Trophoblast cell (in vitro differentiated cells and primary cell): ENCODE results near the gene MT1B.
A peak's percentile ranks its signal among the peaks of the same experiment; 100 is the strongest.

Source experiments
- DNase-seq, 2 donors: peaks; one replicate each; pipeline ENCODE4 v3.0.0-alpha.2; 2016
- H2AFZ ChIP-seq: 2 replicates; pipeline ENCODE4 v1.6.1; 2013; ENCODE audit warnings: low read length, moderate library complexity, mild to moderate bottlenecking; ENCODE audit not compliant: insufficient read depth, poor library complexity
- H2AK5ac ChIP-seq: 2 replicates; pipeline ENCODE4 v1.6.1; 2013; ENCODE audit warnings: mild to moderate bottlenecking, low read length
- H2BK120ac ChIP-seq: 2 replicates; pipeline ENCODE4 v1.6.1; 2013; ENCODE audit warnings: low read length, mild to moderate bottlenecking, moderate library complexity; ENCODE audit not compliant: insufficient read depth, poor library complexity
- H2BK12ac ChIP-seq: 2 replicates; pipeline ENCODE4 v1.6.1; 2013; ENCODE audit warnings: mild to moderate bottlenecking, low read length, moderate library complexity
- H2BK5ac ChIP-seq: 2 replicates; pipeline ENCODE4 v1.6.1; 2013; ENCODE audit warnings: low read length, low read depth, moderate library complexity, mild to moderate bottlenecking; ENCODE audit not compliant: poor library complexity
- H3K14ac ChIP-seq: 2 replicates; pipeline ENCODE4 v1.6.1; 2013; ENCODE audit warnings: mild to moderate bottlenecking, low read length
- H3K18ac ChIP-seq: 2 replicates; pipeline ENCODE4 v1.6.1; 2013; ENCODE audit warnings: mild to moderate bottlenecking, low read length
- H3K23ac ChIP-seq: 2 replicates; pipeline ENCODE4 v1.6.1; 2013; ENCODE audit warnings: low read length
- H3K27ac ChIP-seq: 2 replicates; pipeline ENCODE4 v1.5.1; 2013; ENCODE audit warnings: low read depth, mild to moderate bottlenecking, inconsistent platforms, low read length, moderate library complexity
- H3K27me3 ChIP-seq: 2 replicates; pipeline ENCODE4 v1.6.1; 2013; ENCODE audit warnings: inconsistent platforms, mild to moderate bottlenecking, low read length, moderate library complexity; ENCODE audit not compliant: insufficient read depth
- H3K36me3 ChIP-seq, 2 experiments: 1 replicate in 1 of 2; 2 replicates in 1 of 2; pipeline ENCODE4 v1.6.1; 2013; ENCODE audit warnings: low read length in 2 of 2, mild to moderate bottlenecking in 2 of 2, moderate library complexity in 1 of 2; ENCODE audit not compliant: insufficient read depth in 2 of 2, control insufficient read depth in 1 of 2
- H3K4ac ChIP-seq: 2 replicates; pipeline ENCODE4 v1.6.1; 2013; ENCODE audit warnings: low read depth, mild to moderate bottlenecking, low read length, moderate library complexity
- H3K4me1 ChIP-seq, 2 experiments: 1 replicate in 1 of 2; 2 replicates in 1 of 2; pipeline ENCODE4 v1.6.1; 2013; ENCODE audit warnings: low read length in 2 of 2, mild to moderate bottlenecking in 2 of 2, moderate library complexity in 1 of 2; ENCODE audit not compliant: insufficient read depth in 2 of 2, control insufficient read depth in 1 of 2
- H3K4me2 ChIP-seq: 2 replicates; pipeline ENCODE4 v1.6.1; 2013; ENCODE audit warnings: inconsistent platforms, mild to moderate bottlenecking, low read length, moderate library complexity
- H3K4me3 ChIP-seq: 2 replicates; pipeline ENCODE4 v1.5.1; 2013; ENCODE audit warnings: mild to moderate bottlenecking, low read depth, low read length, inconsistent platforms
- H3K79me1 ChIP-seq: one replicate; pipeline ENCODE4 v1.6.1; 2013; ENCODE audit warnings: low read length
- H3K79me2 ChIP-seq: 2 replicates; pipeline ENCODE4 v1.6.1; 2013; ENCODE audit warnings: low read length, mild to moderate bottlenecking; ENCODE audit not compliant: control insufficient read depth, insufficient read depth, poor library complexity
- H3K9ac ChIP-seq: 2 replicates; pipeline ENCODE4 v1.6.1; 2013; ENCODE audit warnings: mild to moderate bottlenecking, low read length
- H3K9me3 ChIP-seq: 2 replicates; pipeline ENCODE4 v1.6.1; 2013; ENCODE audit warnings: low read depth, mild to moderate bottlenecking, control low read depth, inconsistent platforms, low read length; ENCODE audit not compliant: insufficient read depth
- H4K12ac ChIP-seq: 2 replicates; pipeline ENCODE4 v1.6.1; 2013; ENCODE audit warnings: low read depth, mild to moderate bottlenecking, low read length, moderate library complexity
- H4K8ac ChIP-seq: 2 replicates; pipeline ENCODE4 v1.6.1; 2013; ENCODE audit warnings: low read depth, mild to moderate bottlenecking, low read length, moderate library complexity
- H4K91ac ChIP-seq: one replicate; pipeline ENCODE4 v1.6.1; 2013; ENCODE audit warnings: low read depth, mild to moderate bottlenecking, low read length, moderate library complexity
- WGBS: extraction: QIAGEN DNeasy Blood & Tissue Kit; methylation state at CpG from one replicate; pipeline ENCODE4 v1.1.7; 2013; ENCODE audit warnings: missing lambda C conversion rate; ENCODE audit not compliant: insufficient read length, insufficient coverage; ENCODE audit errors: extremely low coverage; 5-methylcytosine and 5-hydroxymethylcytosine counted together

The MT1B gene

GRCh38 chr16:56635441-56635967 is 16.2 kb upstream of the MT1B start:
- WGBS: no CpG with 5 or more reads among the region's 40 CpGs
- no peak overlapping the region for H3K9ac ChIP-seq
- no peak overlapping the region for H4K91ac ChIP-seq
- H3K27me3 ChIP-seq: peaks cover 89% of the 10 kb centered on the region
- no peak overlapping the region for H2BK12ac ChIP-seq
- peaks cover 0 to 9% of the 10 kb centered on the region in 2 experiments for H3K4me1 ChIP-seq
- H4K12ac ChIP-seq: no peak overlapping the region
- no peak overlapping the region for H2BK5ac ChIP-seq
- no peaks in the 10 kb centered on the region for H3K79me2 ChIP-seq
- no peak overlapping the region for H2AK5ac ChIP-seq
- H3K9me3 ChIP-seq: peaks cover 12% of the 10 kb centered on the region
- H3K4me3 ChIP-seq: no peak overlapping the region
- no peak overlapping the region for H3K27ac ChIP-seq
- H3K4me2 ChIP-seq: no peak overlapping the region
- no peak overlapping the region for H3K23ac ChIP-seq
- H3K4ac ChIP-seq: no peak overlapping the region
- H4K8ac ChIP-seq: no peak overlapping the region
- no peak overlapping the region for H3K14ac ChIP-seq
- H3K79me1 ChIP-seq: no peaks in the 10 kb centered on the region
- H3K18ac ChIP-seq: no peak overlapping the region
- H2BK120ac ChIP-seq: no peak overlapping the region
- H3K36me3 ChIP-seq: no peaks in the 10 kb centered on the region
- DNase-seq: no peak
- no peak overlapping the region for H2AFZ ChIP-seq

GRCh38 chr16:56636616-56637413 is 14.9 kb upstream of the MT1B start:
- no peak overlapping the region for H2AK5ac ChIP-seq
- peaks cover 0 to 9% of the 10 kb centered on the region in 2 experiments for H3K4me1 ChIP-seq
- peaks cover 11% of the 10 kb centered on the region for H3K9me3 ChIP-seq
- H2BK120ac ChIP-seq: no peak overlapping the region
- no peak overlapping the region for H3K9ac ChIP-seq
- no peaks in the 10 kb centered on the region for H3K36me3 ChIP-seq
- H3K27ac ChIP-seq: no peak overlapping the region
- no peak overlapping the region for H2AFZ ChIP-seq
- no peaks in the 10 kb centered on the region for H3K79me1 ChIP-seq
- DNase-seq: peak in 1 of 2 donors; percentile 18
- H2BK5ac ChIP-seq: no peak overlapping the region
- peaks cover 89% of the 10 kb centered on the region for H3K27me3 ChIP-seq
- H3K23ac ChIP-seq: no peak overlapping the region
- no peak overlapping the region for H2BK12ac ChIP-seq
- H3K4me2 ChIP-seq: no peak overlapping the region
- no peak overlapping the region for H4K91ac ChIP-seq
- no peak overlapping the region for H4K8ac ChIP-seq
- no peak overlapping the region for H3K18ac ChIP-seq
- no peak overlapping the region for H3K4ac ChIP-seq
- H3K79me2 ChIP-seq: no peaks in the 10 kb centered on the region
- H3K14ac ChIP-seq: no peak overlapping the region
- WGBS: no CpG with 5 or more reads among the region's 9 CpGs
- no peak overlapping the region for H4K12ac ChIP-seq
- no peak overlapping the region for H3K4me3 ChIP-seq

GRCh38 chr16:56637814-56638750 is 13.6 kb upstream of the MT1B start, which contains the start of gene MT1A:
Gene MT1A (plus strand): TSS chr16:56638666. CDS start chr16:56638739, 73 bp downstream.
- H4K12ac ChIP-seq: no peak within 1 kb of the TSS
- no peak within 1 kb of the TSS for H2AFZ ChIP-seq
- peaks cover 11% of the 10 kb centered on the region for H3K9me3 ChIP-seq
- WGBS: no CpG with 5 or more reads among the region's 68 CpGs
- no peak within 1 kb of the TSS for H2BK5ac ChIP-seq
- H2AK5ac ChIP-seq: no peak within 1 kb of the TSS
- no peaks in the 10 kb centered on the region for H3K79me2 ChIP-seq
- no peak within 1 kb of the TSS for H4K8ac ChIP-seq
- H2BK12ac ChIP-seq: no peak within 1 kb of the TSS
- H3K36me3 ChIP-seq: no peaks in the 10 kb centered on the region
- H3K27me3 ChIP-seq: peaks cover 89% of the 10 kb centered on the region
- H3K27ac ChIP-seq: no peak within 1 kb of the TSS
- H3K23ac ChIP-seq: no peak within 1 kb of the TSS
- H3K4me2 ChIP-seq: peak within 1 kb of the TSS; percentile 32
- peak; percentile 60 to 71 for DNase-seq
- no peak within 1 kb of the TSS for H2BK120ac ChIP-seq
- H3K79me1 ChIP-seq: no peaks in the 10 kb centered on the region
- H3K14ac ChIP-seq: no peak within 1 kb of the TSS
- no peak within 1 kb of the TSS for H3K18ac ChIP-seq
- peaks cover 0 to 5% of the 10 kb centered on the region in 2 experiments for H3K4me1 ChIP-seq
- H3K4ac ChIP-seq: no peak within 1 kb of the TSS
- H4K91ac ChIP-seq: no peak within 1 kb of the TSS
- no peak within 1 kb of the TSS for H3K9ac ChIP-seq
- H3K4me3 ChIP-seq: peak within 1 kb of the TSS; percentile 14

GRCh38 chr16:56639045-56639444 is 12.6 kb upstream of the MT1B start:
- no peak overlapping the region for H3K14ac ChIP-seq
- H4K8ac ChIP-seq: no peak overlapping the region
- no peak for DNase-seq
- no peaks in the 10 kb centered on the region for H3K79me2 ChIP-seq
- WGBS: no CpG with 5 or more reads among the region's 1 CpG
- H3K9me3 ChIP-seq: peaks cover 10% of the 10 kb centered on the region
- H3K4me3 ChIP-seq: no peak overlapping the region
- H3K9ac ChIP-seq: no peak overlapping the region
- H3K18ac ChIP-seq: no peak overlapping the region
- no peak overlapping the region for H3K4me2 ChIP-seq
- no peak overlapping the region for H2BK120ac ChIP-seq
- peaks cover 3 to 5% of the 10 kb centered on the region in 2 experiments for H3K4me1 ChIP-seq
- no peak overlapping the region for H2BK5ac ChIP-seq
- no peak overlapping the region for H3K27ac ChIP-seq
- H3K79me1 ChIP-seq: no peaks in the 10 kb centered on the region
- H3K4ac ChIP-seq: no peak overlapping the region
- no peak overlapping the region for H2BK12ac ChIP-seq
- H3K23ac ChIP-seq: no peak overlapping the region
- H3K27me3 ChIP-seq: peaks cover 92% of the 10 kb centered on the region
- no peak overlapping the region for H2AK5ac ChIP-seq
- no peak overlapping the region for H4K91ac ChIP-seq
- H4K12ac ChIP-seq: no peak overlapping the region
- no peak overlapping the region for H2AFZ ChIP-seq
- no peaks in the 10 kb centered on the region for H3K36me3 ChIP-seq
